Colonic mucosa (tissue), 4 donors: ENCODE data around the gene ABI2. TPM values are rescaled to one million over a fixed set of nuclear protein-coding genes. Genes with fewer than 3 reads are reported as not detected.

Source experiments
- DNase-seq: peaks from one replicate; pipeline ENCODE4 v3.0.0-alpha.2; 2020
- H3K27ac ChIP-seq: fragments of 200-600 bp; one replicate; pipeline ENCODE4 v1.8.0; 2021
- H3K27me3 ChIP-seq: fragments of 200-600 bp; one replicate; pipeline ENCODE4 v1.8.0; 2021
- H3K36me3 ChIP-seq: fragments of 200-600 bp; one replicate; pipeline ENCODE4 v1.8.0; 2021
- H3K4me1 ChIP-seq: fragments of 200-600 bp; one replicate; pipeline ENCODE4 v1.8.0; 2021; ENCODE audit warnings: mild to moderate bottlenecking
- H3K4me3 ChIP-seq: fragments of 200-600 bp; one replicate; pipeline ENCODE4 v1.8.0; 2021
- H3K9ac ChIP-seq, 2 donors: one replicate each; pipeline ENCODE4 v1.7.0; 2013; ENCODE audit warnings: control low read depth in 2 of 2, low read depth in 2 of 2, low read length in 2 of 2
- H3K9me3 ChIP-seq: fragments of 200-600 bp; one replicate; pipeline ENCODE4 v1.8.0; 2021
- CTCF ChIP-seq: fragments of 200-600 bp; IDR thresholded peaks from one replicate; pipeline ENCODE4 v1.8.0; 2022; ENCODE audit warnings: antibody characterized with exemption, mild to moderate bottlenecking
- intact Hi-C: fragments of 100-400 bp; cut with DNase I; formaldehyde crosslinking; loops from one replicate; pipeline ENCODE4 v1.14.1; 2022
- total RNA-seq, 2 donors: library from RNA; stranded (reverse); fragmentation: NEBNext Ultra II Directional in 1 of 2; extraction: Animal tissue kit (Norgen Biotek cat#: 25700) in 1 of 2; gene quantifications; one replicate each; pipeline ENCODE4 v1.2.1, GENCODE V29; 2021
- donor health status: healthy.
- donor health status: DM: no; HTN: no; CAD: no.
- donor health status: DM: no; HTN: no; CAD: no.

ABI2 gene
- total RNA-seq, 2 donors from 2014 or later = 23.8 to 24.5 TPM

- no peak for DNase-seq
- TF ChIP-seq CTCF = no peak
- intact Hi-C loops = no loop called here
- Histone ChIP-seq H3K36me3 (no peaks in the 10 kb centered on the region), H3K27me3 (no peaks in the 10 kb centered on the region), H3K9ac (no peak overlapping the region), H3K9me3 (no peaks in the 10 kb centered on the region), H3K4me3 (no peak overlapping the region), H3K4me1 (no peaks in the 10 kb centered on the region), H3K27ac (no peak overlapping the region)
Observed at GRCh38 chr2:203346612-203347011, 18.4 kb downstream of the ABI2 start.

GRCh38 chr2:203347375-203347774 lies 19.2 kb downstream of the ABI2 start:
- Histone ChIP-seq H3K9me3 (no peaks in the 10 kb centered on the region), H3K27ac (no peak overlapping the region), H3K27me3 (no peaks in the 10 kb centered on the region), H3K9ac (no peak overlapping the region), H3K36me3 (no peaks in the 10 kb centered on the region), H3K4me3 (no peak overlapping the region), H3K4me1 (no peaks in the 10 kb centered on the region)
- intact Hi-C loops = no loop called here
- no peak for TF ChIP-seq CTCF
- DNase-seq = no peak

- intact Hi-C loops = no loop called here
- Histone ChIP-seq H3K36me3 (no peaks in the 10 kb centered on the region), H3K27ac (no peak overlapping the region), H3K4me1 (no peaks in the 10 kb centered on the region), H3K9me3 (no peaks in the 10 kb centered on the region), H3K4me3 (no peak overlapping the region), H3K9ac (no peak overlapping the region), H3K27me3 (no peaks in the 10 kb centered on the region)
- TF ChIP-seq CTCF = no peak
- no peak for DNase-seq
Observed at GRCh38 chr2:203352604-203353255, 24.5 kb downstream of the ABI2 start.

- Histone ChIP-seq H3K36me3 (no peaks in the 10 kb centered on the region), H3K27me3 (no peaks in the 10 kb centered on the region), H3K4me1 (no peaks in the 10 kb centered on the region), H3K9ac (no peak overlapping the region), H3K9me3 (no peaks in the 10 kb centered on the region), H3K4me3 (no peak overlapping the region), H3K27ac (no peak overlapping the region)
- intact Hi-C loops = no loop called here
- no peak for DNase-seq
- no peak for TF ChIP-seq CTCF
Observed at GRCh38 chr2:203354966-203355365, 26.8 kb downstream of the ABI2 start.

- no peak overlapping the region for H3K4me3 ChIP-seq
- H3K27me3 ChIP-seq = no peaks in the 10 kb centered on the region
- H3K9ac ChIP-seq = no peak overlapping the region
- no peaks in the 10 kb centered on the region for H3K36me3 ChIP-seq
- H3K4me1 ChIP-seq = no peaks in the 10 kb centered on the region
- no peak for TF ChIP-seq CTCF
- intact Hi-C loops = no loop called here
- no peak for DNase-seq
- H3K9me3 ChIP-seq = no peaks in the 10 kb centered on the region
- H3K27ac ChIP-seq = no peak overlapping the region
Observed at GRCh38 chr2:203359450-203359849, 31.3 kb downstream of the ABI2 start.
